Central memory CD4-positive, alpha-beta T cell (primary cell): ENCODE measurements around the gene ZBTB2.
"Not testable (repeated sequence)": the region's sequence is repeated elsewhere in the genome, so short reads cannot be mapped to it uniquely, and the experiment has no call there.

ENCODE experiments used
- DNase-seq: peaks from one replicate; pipeline ENCODE4 v3.0.0; 2022

ZBTB2 gene

GRCh38 chr6:151325075-151326050 lies 66.0 kb downstream of the ZBTB2 start:
- DNase-seq = no peak

- DNase-seq = no peak
Measured at GRCh38 chr6:151324488-151324825, 66.9 kb downstream of the ZBTB2 start.

- DNase-seq = peak; percentile 52
Measured at GRCh38 chr6:151323791-151324487, 67.4 kb downstream of the ZBTB2 start.

- DNase-seq = no peak
Measured at GRCh38 chr6:151322570-151322969, 68.8 kb downstream of the ZBTB2 start.

GRCh38 chr6:151321438-151321837 lies 69.9 kb downstream of the ZBTB2 start:
- DNase-seq = no peak

GRCh38 chr6:151320140-151320539 lies 71.2 kb downstream of the ZBTB2 start:
- DNase-seq = no peak

- DNase-seq = no peak
Measured at GRCh38 chr6:151317995-151318365, 73.4 kb downstream of the ZBTB2 start.

- DNase-seq = no peak
Measured at GRCh38 chr6:151317103-151317994, 74.0 kb downstream of the ZBTB2 start.

- not testable (repeated sequence) for DNase-seq
Measured at GRCh38 chr6:151315661-151316060, 75.7 kb downstream of the ZBTB2 start.
